HG03025 (cell line): ENCODE measurements around the gene PNMA8A.
"Not testable (repeated sequence)": the region's sequence is repeated elsewhere in the genome, so short reads cannot be mapped to it uniquely, and the experiment has no call there.

ENCODE experiments used
- ATAC-seq: cut with Tn5 transposase; IDR thresholded peaks from one replicate; pipeline ENCODE4 v1.9.1; 2021; ENCODE audit warnings: mild to moderate bottlenecking, moderate library complexity; ENCODE audit not compliant: unreplicated experiment, low FRiP score

Gene PNMA8A

GRCh38 chr19:46471116-46471733 lies at the start of gene PNMA8A:
PNMA8A (minus strand) TSS chr19:46471563; CDS start chr19:46471035, 528 bp downstream.
- ATAC-seq: no peak

GRCh38 chr19:46520616-46521015 lies 49.3 kb upstream of the PNMA8A start:
- ATAC-seq: no peak

DNA sequence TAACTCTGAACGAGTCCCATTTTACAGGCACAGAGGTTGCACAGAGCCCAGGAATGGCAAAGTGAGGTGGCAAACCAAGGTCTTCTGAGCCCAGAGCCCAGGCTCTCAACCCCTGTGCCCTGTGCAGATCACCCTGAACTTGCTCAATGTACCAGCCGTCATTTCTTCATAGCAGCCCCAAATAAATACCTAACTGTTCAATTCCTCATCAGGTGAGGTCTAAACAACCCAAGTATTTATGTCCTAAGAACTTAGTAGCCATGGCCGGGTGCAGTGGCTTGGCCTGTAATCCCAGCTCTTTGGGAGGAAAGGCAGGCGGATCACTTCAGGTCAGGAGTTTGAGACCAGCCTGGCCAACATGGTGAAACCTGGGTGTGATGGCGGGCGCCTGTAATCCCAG lies 46.1 kb upstream of the PNMA8A start:
- ATAC-seq: no peak

DNA sequence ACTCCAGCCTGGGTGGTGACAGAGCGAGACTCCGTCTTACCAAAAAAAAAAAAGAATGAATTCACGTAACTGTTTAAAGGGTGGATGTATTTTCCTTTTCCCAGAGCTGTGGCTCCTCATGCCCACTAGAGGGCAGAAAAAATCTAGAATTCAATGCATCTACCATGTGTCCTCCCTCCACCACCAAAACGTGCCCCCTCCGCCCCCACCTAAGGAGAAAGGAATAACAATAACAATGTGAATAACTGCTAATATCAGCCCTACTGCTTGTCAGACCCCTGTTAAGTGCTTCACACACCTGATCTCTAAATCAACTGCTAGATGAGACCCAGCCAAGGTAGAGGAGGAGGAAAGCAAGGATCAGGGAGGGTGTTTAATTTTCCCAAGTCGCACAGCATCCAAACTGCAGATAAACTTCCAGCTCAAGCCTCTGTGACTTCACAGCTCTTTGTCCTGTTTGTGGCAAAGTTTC lies 44.6 kb upstream of the PNMA8A start:
- ATAC-seq: no peak

GRCh38 chr19:46515290-46515609 lies 43.9 kb upstream of the PNMA8A start:
- ATAC-seq: no peak

GRCh38 chr19:46514589-46515289 lies 43.4 kb upstream of the PNMA8A start:
- ATAC-seq: no peak

- ATAC-seq: no peak
These were observed 42.3 kb upstream of the PNMA8A start for GRCh38 chr19:46513461-46514236.

- no peak for ATAC-seq
These were observed 39.9 kb upstream of the PNMA8A start for GRCh38 chr19:46511237-46511636.

GRCh38 chr19:46508206-46508605 lies 36.8 kb upstream of the PNMA8A start:
- no peak for ATAC-seq

DNA sequence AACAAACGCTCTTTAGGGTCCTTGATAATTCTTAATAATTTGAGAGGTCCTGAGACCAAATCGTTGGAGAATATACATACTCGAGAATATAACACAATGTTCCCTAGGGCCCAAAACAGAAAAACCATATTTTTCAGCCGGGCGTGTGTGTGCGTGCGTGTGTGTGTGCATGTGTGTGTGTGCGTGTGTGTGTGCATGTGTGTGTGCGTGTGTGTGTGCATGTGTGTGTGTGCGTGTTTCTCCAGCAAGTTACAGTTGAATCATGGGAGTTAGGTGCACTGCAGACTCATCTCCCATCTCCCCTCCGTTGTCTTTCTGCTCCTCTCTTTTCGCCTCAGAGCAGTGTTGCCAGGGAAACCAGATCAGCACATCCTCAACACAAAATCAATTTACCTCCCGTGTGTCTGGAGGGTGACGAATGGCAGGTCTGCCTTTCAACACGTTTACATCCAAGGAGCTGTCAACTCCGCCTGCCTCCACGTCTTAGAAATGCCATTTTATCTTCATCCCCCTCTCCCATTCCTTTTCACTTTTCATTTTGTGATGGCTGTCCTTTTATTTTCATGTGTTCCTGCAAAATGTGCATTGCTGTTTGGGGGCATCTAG lies 32.6 kb upstream of the PNMA8A start:
- no peak for ATAC-seq

- no peak for ATAC-seq
These were observed 31.5 kb upstream of the PNMA8A start for GRCh38 chr19:46502891-46503290.

GRCh38 chr19:46499692-46500091 lies 28.3 kb upstream of the PNMA8A start:
- no peak for ATAC-seq

- no peak for ATAC-seq
These were observed 26.4 kb upstream of the PNMA8A start for GRCh38 chr19:46497773-46498172.

- ATAC-seq: not testable (repeated sequence)
These were observed 25.5 kb upstream of the PNMA8A start for GRCh38 chr19:46496886-46497285.

DNA sequence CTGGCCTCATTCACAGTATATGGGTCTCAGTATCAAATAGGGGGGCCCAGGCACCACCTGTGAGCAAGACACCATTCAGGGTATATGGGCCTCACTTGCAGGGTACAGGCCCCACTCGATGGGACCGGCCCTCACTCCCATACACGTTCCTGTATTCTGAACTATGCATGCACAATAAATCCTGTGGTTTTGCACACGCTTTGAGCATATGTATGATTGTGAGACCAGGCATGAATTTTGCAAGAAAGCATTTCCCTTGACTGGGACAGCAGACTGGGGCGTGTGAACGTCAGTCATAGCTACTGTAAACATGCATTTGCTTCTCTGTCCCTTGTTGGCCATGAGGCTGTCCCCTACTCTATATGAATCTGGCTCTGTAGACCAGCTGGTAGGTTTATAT lies 24.9 kb upstream of the PNMA8A start:
- no peak for ATAC-seq

- no peak for ATAC-seq
These were observed 24.4 kb upstream of the PNMA8A start, which contains the start of gene PNMA8B for GRCh38 chr19:46495786-46496099. PNMA8B (minus strand) TSS chr19:46495867; CDS start chr19:46495465, 402 bp downstream.

- ATAC-seq: no peak
These were observed 23.8 kb upstream of the PNMA8A start for GRCh38 chr19:46494941-46495785.

- no peak for ATAC-seq
These were observed 23.0 kb upstream of the PNMA8A start for GRCh38 chr19:46494146-46494940.
